Sigmoid colon (tissue), 7 donors: Measurements from ENCODE around the gene CSNK1G3. TPM values are rescaled to one million over a fixed set of nuclear protein-coding genes. Genes with fewer than 3 reads are reported as not detected.

Experiments
- DNase-seq: peaks from one replicate; pipeline ENCODE4 v3.0.0-alpha.2; 2019
- H3K27ac ChIP-seq, 4 donors: fragments of 200-600 bp; sonication (generic); one replicate each; pipeline ENCODE4 v1.5.1; 2016 to 2019; ENCODE audit warnings: mild to moderate bottlenecking in 1 of 4
- H3K27me3 ChIP-seq, 3 donors: fragments of 200-600 bp; sonication (generic); one replicate each; pipeline ENCODE4 v1.5.1; 2019; ENCODE audit warnings: mild to moderate bottlenecking in 1 of 3
- H3K36me3 ChIP-seq, 4 donors: fragments of 200-600 bp; sonication (generic); one replicate each; pipeline ENCODE4 v1.5.1; 2016 to 2019
- H3K4me1 ChIP-seq, 4 donors: fragments of 200-600 bp; sonication (generic); one replicate each; pipeline ENCODE4 v1.5.1; 2017 to 2019
- H3K4me3 ChIP-seq, 4 donors: fragments of 200-600 bp; sonication (generic); one replicate each; pipeline ENCODE4 v1.5.1; 2017 to 2019; ENCODE audit warnings: mild to moderate bottlenecking in 2 of 4, moderate library complexity in 1 of 4
- H3K9me3 ChIP-seq, 4 donors: fragments of 200-600 bp in 3 of 4; sonication (generic) in 3 of 4; one replicate each; pipeline versions ENCODE4 v1.5.1 to v1.6.1; 2013 to 2019
- CTCF ChIP-seq, 4 experiments: fragments of 450-650 bp in 3 of 4; fragments of 200-600 bp in 1 of 4; IDR thresholded peaks; one replicate each; pipeline ENCODE4 v1.5.1; 2016 to 2019; ENCODE audit warnings: antibody characterized with exemption in 4 of 4, mild to moderate bottlenecking in 3 of 4, moderate library complexity in 2 of 4
- EP300 ChIP-seq, 4 donors: sonication (generic); formaldehyde crosslinking; IDR thresholded peaks; one replicate each; pipeline ENCODE4 v1.6.1; 2017; ENCODE audit warnings: antibody characterized with exemption in 4 of 4
- POLR2A ChIP-seq, 2 donors: fragments of 450-650 bp; IDR thresholded peaks; one replicate each; pipeline ENCODE4 v1.6.1; 2016; ENCODE audit warnings: antibody characterized with exemption in 2 of 2, mild to moderate bottlenecking in 2 of 2, moderate library complexity in 2 of 2
- POLR2AphosphoS5 ChIP-seq, 4 donors: sonication (generic); formaldehyde crosslinking; IDR thresholded peaks; one replicate each; pipeline ENCODE4 v1.6.1; 2017; ENCODE audit warnings: antibody characterized with exemption in 4 of 4
- WGBS, 2 donors: extraction: QIAGEN DNeasy Blood & Tissue Kit; methylation state at CpG; one replicate each; pipeline ENCODE4 v1.1.7; 2013; 5-methylcytosine and 5-hydroxymethylcytosine counted together
- intact Hi-C: fragments of 100-400 bp; cut with DNase I; formaldehyde crosslinking; loops from one replicate; pipeline ENCODE4 v1.15.1; 2023
- polyA plus RNA-seq, 3 donors: library from polyadenylated mRNA; stranded (reverse); fragments of 200-250 nt; gene quantifications; one replicate each; pipeline ENCODE4 v1.2.3, GENCODE V29; 2013
- total RNA-seq, 4 donors: library from RNA; depleted of rRNA; stranded (reverse); fragments of >200 nt; gene quantifications; one replicate each; pipeline ENCODE4 v1.1.0, GENCODE V29; 2016
- donor health status: healthy with polysubstance abuse.
- donor health status: Bipolar disorder and iron deficiency.
- donor health status: healthy.

Gene CSNK1G3
- total and polyA plus RNA-seq, 7 donors: 21.6 to 99.6 (median 55.8) TPM

- intact Hi-C loops: no loop called here
- H3K9me3 ChIP-seq: no peaks in the 10 kb centered on the region
- no peaks in the 10 kb centered on the region for H3K36me3 ChIP-seq
- TF ChIP-seq POLR2AphosphoS5 (IDR thresholded peaks at IDR 0.05) (no peak), EP300 (IDR thresholded peaks at IDR 0.05) (no peak), POLR2A (IDR thresholded peaks at IDR 0.05) (no peak), CTCF (IDR thresholded peaks at IDR 0.05) (no peak)
- H3K27ac ChIP-seq: no peak overlapping the region
- peaks cover 0 to 25% (median 8%) of the 10 kb centered on the region in 4 donors for H3K4me1 ChIP-seq
- no peaks in the 10 kb centered on the region for H3K27me3 ChIP-seq
- 79 to 84% methylated on average over 8 of the region's 8 CpGs for WGBS, 2 donors
- no peak for DNase-seq
- H3K4me3 ChIP-seq: no peak overlapping the region
Measured at GRCh38 chr5:123538670-123539459, 26.9 kb downstream of the CSNK1G3 start.

- 95 to 97% methylated on average over 7 of the region's 7 CpGs for WGBS, 2 donors
- Histone ChIP-seq H3K9me3 (no peaks in the 10 kb centered on the region), H3K27me3 (no peaks in the 10 kb centered on the region), H3K4me3 (no peak overlapping the region), H3K27ac (no peak overlapping the region), H3K4me1 (peaks cover 0 to 30% (median 8%) of the 10 kb centered on the region in 4 donors), H3K36me3 (no peaks in the 10 kb centered on the region)
- intact Hi-C loops: no loop called here
- DNase-seq: no peak
- TF ChIP-seq CTCF (IDR thresholded peaks at IDR 0.05) (no peak), POLR2AphosphoS5 (IDR thresholded peaks at IDR 0.05) (no peak), EP300 (IDR thresholded peaks at IDR 0.05) (no peak), POLR2A (IDR thresholded peaks at IDR 0.05) (no peak)
Measured at GRCh38 chr5:123540534-123540933, 28.6 kb downstream of the CSNK1G3 start.

- Histone ChIP-seq H3K4me1 (peaks cover 0 to 29% (median 14%) of the 10 kb centered on the region in 4 donors), H3K27me3 (no peaks in the 10 kb centered on the region), H3K27ac (no peak overlapping the region), H3K4me3 (no peak overlapping the region), H3K9me3 (no peaks in the 10 kb centered on the region), H3K36me3 (no peaks in the 10 kb centered on the region)
- no peak for TF ChIP-seq POLR2AphosphoS5 (IDR thresholded peaks at IDR 0.05)
- WGBS, 2 donors: 80 to 90% methylated on average over 3 of the region's 3 CpGs
- intact Hi-C loops: no loop called here
- no peak for DNase-seq
Measured at GRCh38 chr5:123543438-123543837, 31.5 kb downstream of the CSNK1G3 start.

GRCh38 chr5:123545506-123545905 is 33.5 kb downstream of the CSNK1G3 start:
- no peaks in the 10 kb centered on the region for H3K36me3 ChIP-seq
- H3K27me3 ChIP-seq: no peaks in the 10 kb centered on the region
- no peak for DNase-seq
- H3K4me3 ChIP-seq: no peak overlapping the region
- no peak overlapping the region for H3K27ac ChIP-seq
- TF ChIP-seq POLR2AphosphoS5 (IDR thresholded peaks at IDR 0.05) (no peak), CTCF (IDR thresholded peaks at IDR 0.05) (peak in 1 of 4 experiments; percentile 30)
- no peaks in the 10 kb centered on the region for H3K9me3 ChIP-seq
- intact Hi-C loops: no loop called here
- H3K4me1 ChIP-seq: peaks cover 0 to 25% (median 10%) of the 10 kb centered on the region in 4 donors
- WGBS, 2 donors: 73 to 92% methylated on average over 7 of the region's 7 CpGs

- DNase-seq: no peak
- H3K4me1 ChIP-seq: peaks cover 0 to 25% (median 10%) of the 10 kb centered on the region in 4 donors
- H3K4me3 ChIP-seq: no peak overlapping the region
- TF ChIP-seq CTCF (IDR thresholded peaks at IDR 0.05) (no peak), EP300 (IDR thresholded peaks at IDR 0.05) (no peak), POLR2AphosphoS5 (IDR thresholded peaks at IDR 0.05) (no peak), POLR2A (IDR thresholded peaks at IDR 0.05) (no peak)
- no peaks in the 10 kb centered on the region for H3K9me3 ChIP-seq
- intact Hi-C loops: no loop called here
- H3K36me3 ChIP-seq: no peaks in the 10 kb centered on the region
- H3K27ac ChIP-seq: no peak overlapping the region
- H3K27me3 ChIP-seq: no peaks in the 10 kb centered on the region
- 90 to 93% methylated on average over 1 of the region's 1 CpG for WGBS, 2 donors
Measured at GRCh38 chr5:123546657-123547056, 34.7 kb downstream of the CSNK1G3 start.
